ENCODE results near the gene BSN.

BSN gene

DNA sequence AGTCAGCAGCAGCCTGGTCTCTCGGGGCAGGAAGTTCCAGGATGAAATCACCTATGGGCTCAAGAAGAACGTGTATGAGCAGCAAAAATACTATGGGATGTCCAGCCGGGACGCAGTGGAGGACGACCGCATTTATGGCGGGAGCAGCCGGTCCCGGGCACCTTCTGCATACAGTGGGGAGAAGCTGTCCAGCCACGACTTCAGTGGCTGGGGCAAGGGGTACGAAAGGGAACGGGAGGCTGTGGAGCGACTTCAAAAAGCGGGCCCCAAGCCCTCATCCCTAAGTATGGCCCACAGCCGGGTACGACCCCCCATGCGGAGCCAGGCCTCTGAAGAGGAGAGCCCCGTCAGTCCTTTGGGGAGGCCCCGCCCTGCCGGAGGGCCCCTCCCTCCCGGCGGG lies 107.7 kb downstream of the BSN start:
- no peak for DNase-seq (ENCODE audit: low read depth)
- no peak overlapping the region for H3K4me3 ChIP-seq (ENCODE audit: low read depth, low read length)
- TF ChIP-seq, protein P1, sequence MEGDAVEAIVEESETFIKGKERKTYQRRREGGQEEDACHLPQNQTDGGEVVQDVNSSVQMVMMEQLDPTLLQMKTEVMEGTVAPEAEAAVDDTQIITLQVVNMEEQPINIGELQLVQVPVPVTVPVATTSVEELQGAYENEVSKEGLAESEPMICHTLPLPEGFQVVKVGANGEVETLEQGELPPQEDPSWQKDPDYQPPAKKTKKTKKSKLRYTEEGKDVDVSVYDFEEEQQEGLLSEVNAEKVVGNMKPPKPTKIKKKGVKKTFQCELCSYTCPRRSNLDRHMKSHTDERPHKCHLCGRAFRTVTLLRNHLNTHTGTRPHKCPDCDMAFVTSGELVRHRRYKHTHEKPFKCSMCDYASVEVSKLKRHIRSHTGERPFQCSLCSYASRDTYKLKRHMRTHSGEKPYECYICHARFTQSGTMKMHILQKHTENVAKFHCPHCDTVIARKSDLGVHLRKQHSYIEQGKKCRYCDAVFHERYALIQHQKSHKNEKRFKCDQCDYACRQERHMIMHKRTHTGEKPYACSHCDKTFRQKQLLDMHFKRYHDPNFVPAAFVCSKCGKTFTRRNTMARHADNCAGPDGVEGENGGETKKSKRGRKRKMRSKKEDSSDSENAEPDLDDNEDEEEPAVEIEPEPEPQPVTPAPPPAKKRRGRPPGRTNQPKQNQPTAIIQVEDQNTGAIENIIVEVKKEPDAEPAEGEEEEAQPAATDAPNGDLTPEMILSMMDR (IDR thresholded peaks at IDR 0.05; ENCODE audit: control insufficient read depth, extremely low read depth, insufficient read depth), result no peak

DNA sequence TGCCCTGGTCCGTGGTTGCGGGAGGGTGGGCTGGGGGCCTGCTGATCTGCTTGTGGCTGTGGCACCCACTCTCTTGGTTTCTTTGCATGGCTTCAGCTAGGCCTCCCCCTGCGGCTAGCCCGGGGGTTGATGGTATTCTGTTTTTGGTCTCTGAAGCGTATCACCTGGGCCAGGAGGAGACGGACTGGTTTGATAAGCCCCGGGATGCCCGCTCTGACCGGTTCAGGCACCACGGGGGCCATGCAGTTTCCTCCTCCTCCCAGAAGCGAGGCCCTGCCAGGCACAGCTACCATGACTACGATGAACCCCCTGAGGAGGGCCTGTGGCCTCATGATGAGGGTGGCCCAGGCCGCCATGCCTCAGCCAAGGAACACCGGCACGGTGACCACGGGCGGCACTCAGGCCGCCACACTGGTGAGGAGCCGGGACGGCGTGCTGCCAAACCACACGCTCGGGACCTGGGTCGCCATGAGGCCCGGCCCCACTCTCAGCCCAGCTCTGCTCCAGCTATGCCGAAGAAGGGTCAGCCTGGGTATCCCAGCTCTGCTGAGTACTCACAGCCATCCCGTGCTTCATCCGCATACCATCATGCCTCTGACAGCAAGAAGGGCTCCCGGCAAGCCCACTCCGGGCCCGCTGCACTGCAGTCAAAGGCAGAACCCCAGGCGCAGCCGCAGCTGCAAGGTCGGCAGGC lies 108.6 kb downstream of the BSN start:
- no peak overlapping the region for H3K4me3 ChIP-seq (ENCODE audit: low read depth, low read length)
- TF ChIP-seq, protein P1 (IDR thresholded peaks at IDR 0.05; ENCODE audit: control insufficient read depth, extremely low read depth, insufficient read depth), result no peak
- no peak for DNase-seq (ENCODE audit: low read depth)

DNA sequence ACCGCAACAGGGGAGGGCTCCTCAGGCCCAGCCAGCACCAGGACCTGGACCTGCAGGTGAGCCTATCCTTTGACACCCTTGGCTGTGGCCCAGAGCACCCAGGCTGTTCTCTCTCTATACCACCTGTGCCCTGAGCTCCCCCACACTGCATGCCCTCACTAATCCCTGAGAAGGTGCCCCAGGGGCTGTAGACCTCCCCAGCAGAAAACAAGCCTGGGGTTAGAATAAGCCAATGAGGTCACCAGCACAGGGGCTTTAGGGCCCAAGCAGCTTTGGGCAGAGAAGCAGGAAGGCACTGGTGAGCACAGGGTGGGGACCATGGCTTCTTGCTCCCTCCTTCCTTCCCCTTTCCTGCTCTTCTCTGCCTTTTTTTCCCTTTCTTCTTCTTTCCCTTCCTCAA lies 109.6 kb downstream of the BSN start:
- H3K4me3 ChIP-seq (ENCODE audit: low read depth, low read length), result no peak overlapping the region
- no peak for DNase-seq (ENCODE audit: low read depth)
- TF ChIP-seq, protein P1 (IDR thresholded peaks at IDR 0.05; ENCODE audit: control insufficient read depth, extremely low read depth, insufficient read depth), result no peak

DNA sequence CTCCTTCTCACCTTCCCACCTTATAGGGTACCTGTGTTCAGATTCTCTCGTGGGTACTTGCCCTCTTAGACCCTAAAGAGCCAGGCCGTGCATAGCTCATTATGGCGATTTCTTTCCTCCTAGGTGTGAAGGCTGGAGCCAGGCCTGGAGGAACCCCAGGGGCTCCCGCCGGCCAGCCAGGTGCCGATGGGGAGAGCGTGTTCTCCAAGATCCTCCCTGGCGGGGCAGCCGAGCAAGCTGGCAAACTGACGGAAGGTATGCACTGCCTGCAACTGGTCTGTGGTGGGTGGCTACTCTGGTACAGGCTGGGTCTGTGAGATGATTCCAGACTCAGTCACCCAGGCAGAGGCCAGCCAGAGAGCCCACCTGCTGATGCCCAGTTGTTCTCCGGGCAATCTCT lies 110.0 kb downstream of the BSN start:
- no peak for DNase-seq (ENCODE audit: low read depth)
- H3K4me3 ChIP-seq (ENCODE audit: low read depth, low read length), result no peak overlapping the region
- TF ChIP-seq, protein P1 (IDR thresholded peaks at IDR 0.05; ENCODE audit: control insufficient read depth, extremely low read depth, insufficient read depth), result no peak

DNA sequence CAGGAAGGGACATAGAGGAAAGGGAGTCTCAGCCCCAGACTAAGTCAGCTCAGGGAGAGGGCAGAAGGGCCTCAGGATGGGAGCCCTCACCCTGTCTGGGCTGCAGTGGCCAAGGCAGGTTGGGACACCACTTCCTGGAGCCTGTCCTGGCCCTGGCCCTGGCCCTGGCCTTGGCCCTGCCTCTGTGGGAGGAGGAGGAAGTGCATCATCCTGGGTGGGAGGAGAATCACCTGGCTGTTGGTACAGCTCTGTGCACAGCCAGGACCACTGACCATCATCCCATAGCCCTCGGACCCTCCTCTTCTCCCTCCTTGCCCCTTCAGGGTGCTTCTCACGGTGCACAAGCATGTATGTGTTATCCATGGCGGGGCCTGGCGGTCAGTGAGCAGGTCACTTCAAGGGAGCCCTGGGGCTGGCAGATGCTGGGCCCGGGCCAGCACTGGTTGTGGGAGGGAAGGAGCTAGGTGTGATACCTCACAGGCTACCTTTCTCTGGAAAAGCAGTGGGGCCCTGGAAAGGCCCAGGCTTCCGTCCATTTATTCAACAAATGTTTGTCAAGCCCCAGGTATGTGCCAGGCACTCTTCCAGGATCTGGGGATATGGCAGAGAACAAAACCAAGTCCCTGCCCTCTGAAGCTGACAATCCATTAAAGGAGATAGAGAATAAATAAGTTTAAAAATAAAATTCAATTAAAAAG lies 111.7 kb downstream of the BSN start:
- TF ChIP-seq, protein P1 (IDR thresholded peaks at IDR 0.05; ENCODE audit: control insufficient read depth, extremely low read depth, insufficient read depth), result no peak
- no peak for DNase-seq (ENCODE audit: low read depth)
- H3K4me3 ChIP-seq (ENCODE audit: low read depth, low read length), result no peak overlapping the region

DNA sequence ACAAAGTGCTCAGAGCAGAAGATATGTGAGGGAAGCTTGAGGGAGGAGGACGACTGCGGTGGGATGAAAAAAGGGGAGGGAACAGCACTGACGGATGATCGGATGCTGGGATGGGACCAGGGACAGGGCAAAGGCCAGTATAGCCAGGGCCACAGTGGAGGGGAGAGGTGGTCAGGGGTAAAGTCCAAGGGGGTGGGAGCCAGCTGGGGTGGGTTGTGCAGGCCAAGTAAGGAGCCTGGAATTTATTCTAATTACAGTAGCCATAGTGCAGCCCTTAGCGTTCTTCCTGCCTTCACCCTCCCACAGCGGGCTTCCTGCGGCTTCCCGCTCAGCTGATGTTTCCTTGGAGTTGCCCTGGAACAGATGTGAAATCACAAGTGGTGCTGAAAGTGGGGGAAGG lies 112.3 kb downstream of the BSN start:
- no peak overlapping the region for H3K4me3 ChIP-seq (ENCODE audit: low read depth, low read length)
- TF ChIP-seq, protein P1 (IDR thresholded peaks at IDR 0.05; ENCODE audit: control insufficient read depth, extremely low read depth, insufficient read depth), result no peak
- DNase-seq (ENCODE audit: low read depth), result no peak
